Activated CD4-positive, CD25-positive, alpha-beta regulatory T cell (primary cell): ENCODE results near the gene NLGN4X.

Source experiments
- DNase-seq, 4 experiments: peaks; one replicate each; lab custom pipeline; 2025; lab: John Stamatoyannopoulos, UW

The NLGN4X gene

GRCh38 chrX:6228720-6229119 lies at the start of gene NLGN4X:
Gene NLGN4X, minus strand, starts transcription at chrX:6228867. Its CDS starts 77,401 bp downstream, at chrX:6151466.
- no peak for DNase-seq

- no peak for DNase-seq
These were observed 37.4 kb upstream of the NLGN4X start for GRCh38 chrX:6266041-6266440.

- DNase-seq: no peak
These were observed 34.3 kb upstream of the NLGN4X start for GRCh38 chrX:6262959-6263358.

- DNase-seq: no peak
These were observed 28.4 kb upstream of the NLGN4X start for GRCh38 chrX:6257025-6257424.

- no peak for DNase-seq
These were observed 16.0 kb upstream of the NLGN4X start for GRCh38 chrX:6244666-6245065.

- no peak for DNase-seq
These were observed 9.9 kb upstream of the NLGN4X start for GRCh38 chrX:6238576-6238975.

- DNase-seq: no peak
These were observed 732 bp downstream of the NLGN4X start for GRCh38 chrX:6227935-6228334.

GRCh38 chrX:6227453-6227835 lies 1.2 kb downstream of the NLGN4X start:
- no peak for DNase-seq

- no peak for DNase-seq
These were observed 1.8 kb downstream of the NLGN4X start for GRCh38 chrX:6226596-6227452.

- no peak for DNase-seq
These were observed 2.6 kb downstream of the NLGN4X start for GRCh38 chrX:6225911-6226595.

GRCh38 chrX:6225288-6225910 lies 3.3 kb downstream of the NLGN4X start:
- no peak for DNase-seq

GRCh38 chrX:6223516-6223915 lies 5.2 kb downstream of the NLGN4X start:
- no peak for DNase-seq

- DNase-seq: no peak
These were observed 18.4 kb downstream of the NLGN4X start for GRCh38 chrX:6210230-6210629.

- no peak for DNase-seq
These were observed 25.0 kb downstream of the NLGN4X start for GRCh38 chrX:6203462-6204215.

- no peak for DNase-seq
These were observed 29.2 kb downstream of the NLGN4X start for GRCh38 chrX:6199486-6199885.

GRCh38 chrX:6187256-6187655 lies 41.4 kb downstream of the NLGN4X start:
- no peak for DNase-seq

- DNase-seq: no peak
These were observed 43.7 kb downstream of the NLGN4X start for GRCh38 chrX:6184900-6185515.

- no peak for DNase-seq
These were observed 52.8 kb downstream of the NLGN4X start for GRCh38 chrX:6175914-6176313.

GRCh38 chrX:6170424-6170823 lies 58.2 kb downstream of the NLGN4X start:
- no peak for DNase-seq

- no peak for DNase-seq
These were observed 59.3 kb downstream of the NLGN4X start for GRCh38 chrX:6169407-6169806.

GRCh38 chrX:6163721-6164120 lies 64.9 kb downstream of the NLGN4X start:
- DNase-seq: no peak

GRCh38 chrX:6159468-6159867 lies 69.2 kb downstream of the NLGN4X start:
- no peak for DNase-seq
